Coronary artery (tissue), 2 donors: ENCODE results near the gene ARHGAP27.
A peak's percentile ranks its signal among the peaks of the same experiment; 100 is the strongest.

Experiments used
- DNase-seq: peaks from one replicate; pipeline ENCODE4 v3.0.0-alpha.2; 2017; ENCODE audit warnings: low spot score
- H3K27ac ChIP-seq, 2 donors: fragments of 200-600 bp; sonication (generic); one replicate each; pipeline ENCODE4 v1.5.1; 2016 to 2019
- H3K4me3 ChIP-seq: fragments of 200-600 bp; sonication (generic); 2 replicates; pipeline ENCODE4 v1.5.1; 2016; ENCODE audit warnings: mild to moderate bottlenecking, moderate library complexity
- TF ChIP-seq, protein P1 (sequence below): fragments of 200-600 bp; sonication (generic); IDR thresholded peaks from one replicate; pipeline ENCODE4 v1.5.1; 2019; ENCODE audit warnings: antibody characterized with exemption

ARHGAP27 gene

DNA sequence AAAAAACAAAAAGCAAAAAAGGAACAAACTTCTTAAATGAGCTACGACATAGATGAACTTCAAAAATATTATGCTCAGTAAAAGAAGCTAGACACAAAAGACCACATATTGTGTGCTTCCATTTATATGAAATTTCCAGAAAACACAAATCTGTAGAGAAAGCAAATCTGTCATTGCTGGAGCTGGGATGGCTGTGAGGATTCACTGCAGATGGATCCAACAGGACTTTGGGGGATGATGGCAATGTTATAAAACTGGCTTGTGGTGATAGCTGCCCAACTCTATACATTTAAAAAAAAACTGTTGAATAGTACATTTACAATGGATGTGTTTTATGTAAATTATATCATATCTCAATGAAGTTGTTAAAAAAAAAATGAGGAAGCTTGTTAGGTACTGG lies 63.2 kb downstream of the ARHGAP27 start:
- Histone ChIP-seq H3K4me3 (no peak overlapping the region), H3K27ac (no peak overlapping the region)
- DNase-seq: peak; percentile 3
- TF ChIP-seq, protein P1, sequence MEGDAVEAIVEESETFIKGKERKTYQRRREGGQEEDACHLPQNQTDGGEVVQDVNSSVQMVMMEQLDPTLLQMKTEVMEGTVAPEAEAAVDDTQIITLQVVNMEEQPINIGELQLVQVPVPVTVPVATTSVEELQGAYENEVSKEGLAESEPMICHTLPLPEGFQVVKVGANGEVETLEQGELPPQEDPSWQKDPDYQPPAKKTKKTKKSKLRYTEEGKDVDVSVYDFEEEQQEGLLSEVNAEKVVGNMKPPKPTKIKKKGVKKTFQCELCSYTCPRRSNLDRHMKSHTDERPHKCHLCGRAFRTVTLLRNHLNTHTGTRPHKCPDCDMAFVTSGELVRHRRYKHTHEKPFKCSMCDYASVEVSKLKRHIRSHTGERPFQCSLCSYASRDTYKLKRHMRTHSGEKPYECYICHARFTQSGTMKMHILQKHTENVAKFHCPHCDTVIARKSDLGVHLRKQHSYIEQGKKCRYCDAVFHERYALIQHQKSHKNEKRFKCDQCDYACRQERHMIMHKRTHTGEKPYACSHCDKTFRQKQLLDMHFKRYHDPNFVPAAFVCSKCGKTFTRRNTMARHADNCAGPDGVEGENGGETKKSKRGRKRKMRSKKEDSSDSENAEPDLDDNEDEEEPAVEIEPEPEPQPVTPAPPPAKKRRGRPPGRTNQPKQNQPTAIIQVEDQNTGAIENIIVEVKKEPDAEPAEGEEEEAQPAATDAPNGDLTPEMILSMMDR: no peak

GRCh38 chr17:45368651-45369050 lies 64.0 kb downstream of the ARHGAP27 start:
- H3K4me3 ChIP-seq: no peak overlapping the region
- DNase-seq: no peak
- TF ChIP-seq, protein P1: no peak
- H3K27ac ChIP-seq: no peak overlapping the region

DNA sequence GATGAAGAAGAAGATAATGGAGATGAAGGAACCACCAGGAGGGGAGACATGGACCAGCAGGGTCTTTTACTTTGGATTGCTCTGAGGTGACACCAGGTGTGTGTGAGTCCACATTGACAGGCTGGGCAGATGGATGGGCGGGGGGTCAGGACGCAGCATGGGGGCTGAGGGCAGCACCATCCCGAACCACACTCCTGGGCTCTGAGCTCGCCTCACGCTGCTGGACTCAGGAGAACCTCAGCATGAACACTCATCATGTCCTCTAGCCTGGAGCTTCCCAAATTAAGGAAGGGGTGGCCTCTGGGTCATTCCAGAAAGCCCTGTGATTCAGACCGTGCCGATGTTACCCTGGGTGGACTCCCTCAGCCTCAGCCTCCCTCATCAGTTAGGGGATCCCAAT lies 65.5 kb downstream of the ARHGAP27 start:
- Histone ChIP-seq H3K27ac (no peak overlapping the region), H3K4me3 (no peak overlapping the region)
- peak; percentile 46 for DNase-seq
- TF ChIP-seq, protein P1: no peak

DNA sequence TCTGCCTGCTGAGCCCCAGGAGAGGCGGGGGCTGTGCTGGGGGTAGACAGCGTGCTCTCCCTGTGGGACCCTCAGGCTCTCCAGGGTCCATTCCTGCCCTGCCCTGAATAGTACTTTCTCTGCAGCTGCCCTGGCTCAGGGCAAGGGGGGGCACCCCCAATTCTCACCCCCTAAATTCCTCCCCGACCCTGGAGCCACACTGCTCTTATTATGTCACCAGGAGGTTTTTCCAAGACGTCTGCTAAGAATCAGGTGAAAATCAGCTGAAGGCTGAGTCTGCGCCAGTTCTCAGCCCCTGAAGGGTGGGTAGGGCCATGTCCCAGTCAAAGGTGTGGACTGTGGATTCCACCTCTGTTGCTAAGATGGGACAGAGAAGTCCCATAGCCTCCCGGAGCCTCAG lies 66.0 kb downstream of the ARHGAP27 start:
- TF ChIP-seq, protein P1: no peak
- Histone ChIP-seq H3K27ac (no peak overlapping the region), H3K4me3 (no peak overlapping the region)
- DNase-seq: peak; percentile 56

DNA sequence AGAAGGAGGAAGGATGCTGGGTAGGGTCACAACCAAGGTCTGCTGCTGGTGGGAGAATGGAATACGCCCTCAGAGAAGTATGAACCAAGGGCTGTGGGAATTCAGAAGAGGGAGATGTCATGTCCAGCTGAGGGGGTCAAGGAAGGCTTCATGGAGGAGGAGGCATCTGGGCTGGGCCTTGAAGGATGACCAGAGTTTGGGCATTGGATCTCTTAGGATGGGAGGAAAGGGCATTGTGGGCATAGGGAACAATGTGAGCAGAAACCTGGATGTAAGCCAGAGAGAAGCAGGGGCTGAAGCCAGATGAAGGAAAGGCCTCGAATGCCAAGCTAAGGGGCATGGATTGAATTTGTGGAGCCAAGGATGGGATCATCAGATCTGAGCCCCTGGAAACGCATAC lies 66.6 kb downstream of the ARHGAP27 start:
- TF ChIP-seq, protein P1: no peak
- Histone ChIP-seq H3K4me3 (no peak overlapping the region), H3K27ac (no peak overlapping the region)
- DNase-seq: peak; percentile 31

- peak; percentile 62 for DNase-seq
- TF ChIP-seq, protein P1: no peak
- Histone ChIP-seq H3K4me3 (no peak overlapping the region), H3K27ac (no peak overlapping the region)
Observed at GRCh38 chr17:45364531-45365390, 67.9 kb downstream of the ARHGAP27 start.

DNA sequence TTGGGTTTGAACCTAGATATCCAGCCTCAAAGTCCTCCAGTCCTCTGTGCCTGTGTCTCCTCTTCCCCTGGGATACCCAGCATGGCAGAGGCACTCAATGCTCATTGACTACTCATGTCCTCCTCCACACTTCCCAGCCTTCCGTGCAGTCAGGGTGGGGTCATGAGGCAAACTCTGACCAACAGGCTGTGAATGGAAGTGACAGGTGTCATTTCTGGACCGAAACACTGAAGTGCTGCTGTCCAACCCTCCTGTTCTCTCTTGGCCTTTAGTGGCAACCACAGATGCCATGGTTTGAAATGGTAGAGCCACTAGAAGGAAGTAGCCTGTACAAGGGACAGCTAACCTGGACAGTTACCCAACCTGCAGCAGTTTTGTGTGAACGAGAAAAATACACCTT lies 69.2 kb downstream of the ARHGAP27 start:
- H3K27ac ChIP-seq: no peak overlapping the region
- no peak overlapping the region for H3K4me3 ChIP-seq
- TF ChIP-seq, protein P1: no peak
- peak; percentile 2 for DNase-seq
